ENCODE measurements around the gene KIF26B.
"Not testable (repeated sequence)": the region's sequence is repeated elsewhere in the genome, so short reads cannot be mapped to it uniquely, and the experiment has no call there.

The KIF26B gene

DNA sequence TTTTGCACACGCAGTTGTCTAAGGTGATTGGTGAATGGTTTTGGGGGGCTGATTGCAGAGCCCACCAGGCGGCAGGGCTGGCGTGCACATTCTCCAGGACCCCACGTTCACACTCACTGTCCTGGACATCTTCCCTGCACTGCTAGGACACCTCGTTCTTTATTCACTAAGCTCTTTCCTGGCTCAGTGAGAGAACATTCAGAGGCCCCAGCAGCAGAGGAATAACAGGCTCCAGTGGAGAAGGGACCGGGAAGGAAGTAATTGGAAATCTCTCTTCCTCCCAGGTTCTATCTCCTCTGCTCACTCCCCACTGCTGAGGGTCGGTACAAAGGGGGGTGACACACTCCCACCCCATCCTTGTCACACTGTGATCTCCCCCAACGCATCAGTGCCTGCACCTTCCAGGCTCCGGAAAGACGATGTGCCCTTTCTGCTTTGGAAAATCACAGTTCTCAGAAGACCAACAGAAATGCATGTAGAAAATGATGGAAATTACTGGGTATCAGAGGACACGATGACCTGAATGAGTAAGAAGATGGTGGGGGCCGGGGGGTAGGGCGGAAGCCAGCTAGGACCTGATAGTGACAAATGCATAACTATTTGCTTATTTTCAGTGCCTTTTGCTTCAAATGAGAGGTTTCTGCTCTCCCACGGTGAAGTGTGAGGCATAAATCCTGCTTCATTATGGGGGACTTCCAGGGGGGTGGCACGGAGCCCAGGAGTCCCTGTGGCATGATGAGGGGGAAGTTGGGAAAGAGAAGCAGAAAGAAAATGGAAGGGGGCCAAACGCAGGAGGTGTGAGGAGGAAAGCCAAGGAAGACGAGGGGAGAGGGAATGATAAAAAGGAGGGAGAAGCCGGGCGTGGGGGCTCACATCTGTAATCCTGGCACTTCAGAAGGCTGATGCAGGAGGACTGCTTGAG lies 25.2 kb upstream of the KIF26B start (continued):
- TF ChIP-seq ARNTL (CRISPR knock-in tag; IDR thresholded peaks at IDR 0.05; ENCODE audit: borderline replicate concordance, low read depth) (no peak), CSDC2 (CRISPR knock-in tag; IDR thresholded peaks at IDR 0.05) (no peak), TCF4 (CRISPR knock-in tag; IDR thresholded peaks at IDR 0.05; ENCODE audit: borderline replicate concordance) (no peak), BACH2 (CRISPR knock-in tag; IDR thresholded peaks at IDR 0.05; ENCODE audit: borderline replicate concordance) (no peak), RARB (CRISPR knock-in tag; IDR thresholded peaks at IDR 0.05) (no peak), ZNF70 (CRISPR knock-in tag; IDR thresholded peaks at IDR 0.05) (no peak), ZC3H10 (CRISPR knock-in tag; IDR thresholded peaks at IDR 0.05) (no peak; the same call in 1 of the 2 replicates), SNAI2 (CRISPR knock-in tag; IDR thresholded peaks at IDR 0.05) (no peak)
- TF ChIP-seq, protein P1, sequence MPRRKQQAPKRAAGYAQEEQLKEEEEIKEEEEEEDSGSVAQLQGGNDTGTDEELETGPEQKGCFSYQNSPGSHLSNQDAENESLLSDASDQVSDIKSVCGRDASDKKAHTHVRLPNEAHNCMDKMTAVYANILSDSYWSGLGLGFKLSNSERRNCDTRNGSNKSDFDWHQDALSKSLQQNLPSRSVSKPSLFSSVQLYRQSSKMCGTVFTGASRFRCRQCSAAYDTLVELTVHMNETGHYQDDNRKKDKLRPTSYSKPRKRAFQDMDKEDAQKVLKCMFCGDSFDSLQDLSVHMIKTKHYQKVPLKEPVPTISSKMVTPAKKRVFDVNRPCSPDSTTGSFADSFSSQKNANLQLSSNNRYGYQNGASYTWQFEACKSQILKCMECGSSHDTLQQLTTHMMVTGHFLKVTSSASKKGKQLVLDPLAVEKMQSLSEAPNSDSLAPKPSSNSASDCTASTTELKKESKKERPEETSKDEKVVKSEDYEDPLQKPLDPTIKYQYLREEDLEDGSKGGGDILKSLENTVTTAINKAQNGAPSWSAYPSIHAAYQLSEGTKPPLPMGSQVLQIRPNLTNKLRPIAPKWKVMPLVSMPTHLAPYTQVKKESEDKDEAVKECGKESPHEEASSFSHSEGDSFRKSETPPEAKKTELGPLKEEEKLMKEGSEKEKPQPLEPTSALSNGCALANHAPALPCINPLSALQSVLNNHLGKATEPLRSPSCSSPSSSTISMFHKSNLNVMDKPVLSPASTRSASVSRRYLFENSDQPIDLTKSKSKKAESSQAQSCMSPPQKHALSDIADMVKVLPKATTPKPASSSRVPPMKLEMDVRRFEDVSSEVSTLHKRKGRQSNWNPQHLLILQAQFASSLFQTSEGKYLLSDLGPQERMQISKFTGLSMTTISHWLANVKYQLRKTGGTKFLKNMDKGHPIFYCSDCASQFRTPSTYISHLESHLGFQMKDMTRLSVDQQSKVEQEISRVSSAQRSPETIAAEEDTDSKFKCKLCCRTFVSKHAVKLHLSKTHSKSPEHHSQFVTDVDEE (CRISPR knock-in tag; IDR thresholded peaks at IDR 0.05): no peak

DNA sequence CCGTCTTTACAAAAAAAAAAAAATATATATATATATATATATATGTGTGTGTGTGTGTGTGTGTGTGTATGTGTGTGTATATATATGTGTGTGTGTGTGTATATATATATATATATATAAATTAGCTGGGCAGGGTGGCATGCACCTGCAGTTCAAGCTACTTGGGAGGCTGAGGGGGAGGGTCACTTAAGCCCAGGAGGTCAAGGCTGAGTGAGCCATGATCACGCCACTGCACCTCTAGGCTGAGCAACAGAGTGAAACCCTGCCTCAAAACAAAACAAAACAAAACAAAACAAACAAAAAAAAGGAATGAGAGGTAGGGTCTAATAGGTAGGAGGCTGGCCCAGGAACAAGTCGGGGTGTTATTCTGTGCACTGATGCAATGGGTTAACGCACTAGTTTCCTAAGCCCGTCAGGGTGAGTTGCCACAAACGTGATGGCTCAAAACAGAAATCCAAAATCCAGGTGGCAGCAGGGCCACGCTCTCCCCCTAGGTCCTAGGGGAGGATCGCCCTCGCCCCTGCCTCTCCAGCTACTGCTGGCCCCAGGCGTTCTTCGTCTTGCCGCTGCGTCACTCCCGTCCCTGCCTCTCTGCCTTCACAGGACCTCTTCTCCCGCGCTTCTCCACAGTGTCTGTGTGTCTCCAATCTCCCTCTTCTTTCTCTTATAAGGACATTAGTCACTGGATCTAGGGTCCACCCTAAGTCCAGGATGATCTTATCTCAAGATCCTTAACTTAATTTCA lies 24.3 kb upstream of the KIF26B start:
- not testable (repeated sequence) for ATAC-seq
- 0 out of 2 replicates have a peak, but pooled peaks have one; percentile 79 for TF ChIP-seq ZC3H10 (CRISPR knock-in tag; IDR thresholded peaks at IDR 0.05)

DNA sequence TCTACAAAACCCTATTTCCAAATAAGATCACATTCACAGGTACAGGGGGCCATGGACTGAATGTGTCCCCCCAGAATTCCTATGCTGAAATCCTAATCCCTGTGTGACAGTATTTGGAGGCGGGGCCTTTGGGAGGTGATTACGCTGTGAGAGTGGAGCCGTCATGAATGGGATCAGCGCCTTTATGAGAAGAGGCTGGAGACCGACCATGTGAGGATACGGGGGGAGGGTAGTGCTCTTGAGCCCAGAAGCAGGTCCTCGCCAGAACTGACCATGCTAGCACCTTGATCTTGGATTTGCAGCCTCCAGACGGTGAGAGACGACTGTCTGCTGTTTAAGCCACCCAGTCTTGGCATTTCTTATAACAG lies 23.8 kb upstream of the KIF26B start:
- no peak for ATAC-seq
- TF ChIP-seq, protein P2, sequence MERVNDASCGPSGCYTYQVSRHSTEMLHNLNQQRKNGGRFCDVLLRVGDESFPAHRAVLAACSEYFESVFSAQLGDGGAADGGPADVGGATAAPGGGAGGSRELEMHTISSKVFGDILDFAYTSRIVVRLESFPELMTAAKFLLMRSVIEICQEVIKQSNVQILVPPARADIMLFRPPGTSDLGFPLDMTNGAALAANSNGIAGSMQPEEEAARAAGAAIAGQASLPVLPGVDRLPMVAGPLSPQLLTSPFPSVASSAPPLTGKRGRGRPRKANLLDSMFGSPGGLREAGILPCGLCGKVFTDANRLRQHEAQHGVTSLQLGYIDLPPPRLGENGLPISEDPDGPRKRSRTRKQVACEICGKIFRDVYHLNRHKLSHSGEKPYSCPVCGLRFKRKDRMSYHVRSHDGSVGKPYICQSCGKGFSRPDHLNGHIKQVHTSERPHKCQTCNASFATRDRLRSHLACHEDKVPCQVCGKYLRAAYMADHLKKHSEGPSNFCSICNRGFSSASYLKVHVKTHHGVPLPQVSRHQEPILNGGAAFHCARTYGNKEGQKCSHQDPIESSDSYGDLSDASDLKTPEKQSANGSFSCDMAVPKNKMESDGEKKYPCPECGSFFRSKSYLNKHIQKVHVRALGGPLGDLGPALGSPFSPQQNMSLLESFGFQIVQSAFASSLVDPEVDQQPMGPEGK (CRISPR knock-in tag; IDR thresholded peaks at IDR 0.05; ENCODE audit: borderline replicate concordance): no peak
- TF ChIP-seq BACH2 (CRISPR knock-in tag; IDR thresholded peaks at IDR 0.05; ENCODE audit: borderline replicate concordance): no peak
- no peak for TF ChIP-seq GLIS3 (CRISPR knock-in tag; IDR thresholded peaks at IDR 0.05)
- no peak for TF ChIP-seq OSR1 (CRISPR knock-in tag; IDR thresholded peaks at IDR 0.05)
- TF ChIP-seq ZNF70 (CRISPR knock-in tag; IDR thresholded peaks at IDR 0.05): no peak
- no peak for TF ChIP-seq ISL1 (CRISPR knock-in tag; IDR thresholded peaks at IDR 0.05)
- no peak; the same call in 1 of the 2 replicates for TF ChIP-seq ZC3H10 (CRISPR knock-in tag; IDR thresholded peaks at IDR 0.05)
- TF ChIP-seq TOX (CRISPR knock-in tag; IDR thresholded peaks at IDR 0.05; ENCODE audit: borderline replicate concordance): no peak
- no peak for TF ChIP-seq ZNF8 (CRISPR knock-in tag; IDR thresholded peaks at IDR 0.05)
- TF ChIP-seq TCF4 (CRISPR knock-in tag; IDR thresholded peaks at IDR 0.05; ENCODE audit: borderline replicate concordance): no peak
- TF ChIP-seq, protein P3, sequence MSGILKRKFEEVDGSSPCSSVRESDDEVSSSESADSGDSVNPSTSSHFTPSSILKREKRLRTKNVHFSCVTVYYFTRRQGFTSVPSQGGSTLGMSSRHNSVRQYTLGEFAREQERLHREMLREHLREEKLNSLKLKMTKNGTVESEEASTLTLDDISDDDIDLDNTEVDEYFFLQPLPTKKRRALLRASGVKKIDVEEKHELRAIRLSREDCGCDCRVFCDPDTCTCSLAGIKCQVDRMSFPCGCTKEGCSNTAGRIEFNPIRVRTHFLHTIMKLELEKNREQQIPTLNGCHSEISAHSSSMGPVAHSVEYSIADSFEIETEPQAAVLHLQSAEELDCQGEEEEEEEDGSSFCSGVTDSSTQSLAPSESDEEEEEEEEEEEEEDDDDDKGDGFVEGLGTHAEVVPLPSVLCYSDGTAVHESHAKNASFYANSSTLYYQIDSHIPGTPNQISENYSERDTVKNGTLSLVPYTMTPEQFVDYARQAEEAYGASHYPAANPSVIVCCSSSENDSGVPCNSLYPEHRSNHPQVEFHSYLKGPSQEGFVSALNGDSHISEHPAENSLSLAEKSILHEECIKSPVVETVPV (CRISPR knock-in tag; IDR thresholded peaks at IDR 0.05): no peak
- no peak for TF ChIP-seq ZFP3 (CRISPR knock-in tag; IDR thresholded peaks at IDR 0.05)
- TF ChIP-seq ZNF565 (CRISPR knock-in tag; conservative IDR thresholded peaks at IDR 0.05; ENCODE audit: low read depth): no peak
- TF ChIP-seq, protein P4, sequence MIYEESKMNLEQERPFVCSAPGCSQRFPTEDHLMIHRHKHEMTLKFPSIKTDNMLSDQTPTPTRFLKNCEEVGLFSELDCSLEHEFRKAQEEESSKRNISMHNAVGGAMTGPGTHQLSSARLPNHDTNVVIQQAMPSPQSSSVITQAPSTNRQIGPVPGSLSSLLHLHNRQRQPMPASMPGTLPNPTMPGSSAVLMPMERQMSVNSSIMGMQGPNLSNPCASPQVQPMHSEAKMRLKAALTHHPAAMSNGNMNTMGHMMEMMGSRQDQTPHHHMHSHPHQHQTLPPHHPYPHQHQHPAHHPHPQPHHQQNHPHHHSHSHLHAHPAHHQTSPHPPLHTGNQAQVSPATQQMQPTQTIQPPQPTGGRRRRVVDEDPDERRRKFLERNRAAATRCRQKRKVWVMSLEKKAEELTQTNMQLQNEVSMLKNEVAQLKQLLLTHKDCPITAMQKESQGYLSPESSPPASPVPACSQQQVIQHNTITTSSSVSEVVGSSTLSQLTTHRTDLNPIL (CRISPR knock-in tag; IDR thresholded peaks at IDR 0.05; ENCODE audit: low read depth): no peak
- no peak for TF ChIP-seq SNAI2 (CRISPR knock-in tag; IDR thresholded peaks at IDR 0.05)
- no peak for TF ChIP-seq CSDC2 (CRISPR knock-in tag; IDR thresholded peaks at IDR 0.05)

Data from SK-N-SH treated with all-trans-retinoic acid at 6 μM for 48 hours (cell line).